ENCODE measurements around the gene HCRTR2.

DNA sequence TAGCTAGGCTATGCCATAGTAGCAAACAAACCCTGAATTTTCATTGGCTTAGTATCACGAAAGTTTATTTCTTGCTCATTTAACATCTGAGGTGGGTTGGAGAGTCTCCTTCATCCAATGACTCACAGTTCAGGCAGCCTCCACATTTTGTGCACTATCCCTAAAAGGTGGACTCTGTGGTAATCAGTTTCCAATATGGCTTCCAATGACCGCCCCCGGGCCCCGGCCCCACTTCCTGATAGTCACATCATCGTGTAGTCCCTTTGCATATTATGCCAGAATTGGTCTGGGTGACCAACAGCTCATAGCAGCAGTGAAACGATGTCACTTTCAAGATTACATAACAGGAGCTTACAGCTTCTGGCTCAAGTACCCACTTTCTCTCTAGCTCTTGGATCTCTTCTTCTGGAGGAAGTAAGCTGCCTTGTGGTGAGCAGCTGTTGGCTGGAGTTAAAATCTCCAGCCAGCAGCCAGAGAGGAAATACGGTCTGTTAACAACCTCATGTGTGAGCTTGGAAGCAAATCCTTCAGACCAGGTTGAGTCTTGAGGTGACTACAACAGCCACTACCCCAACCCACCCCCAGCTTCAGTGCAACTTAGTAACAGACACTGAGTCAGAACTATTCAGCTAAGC is 7.8 kb downstream of the HCRTR2 start:
- no peak for TF ChIP-seq CTCF (IDR thresholded peaks at IDR 0.05; ENCODE audit: insufficient read depth, low read length, poor library complexity, severe bottlenecking)
- no peak for TF ChIP-seq EZH2phosphoT487 (conservative IDR thresholded peaks at IDR 0.05; ENCODE audit: low read length)
